Tibial nerve (tissue), 4 donors: ENCODE measurements around the gene CRKL. TPM values are rescaled to one million over a fixed set of nuclear protein-coding genes. Genes with fewer than 3 reads are reported as not detected.

Source experiments
- DNase-seq, 2 donors: peaks; one replicate each; pipeline ENCODE4 v3.0.0-alpha.2; 2019; ENCODE audit warnings: low spot score in 2 of 2
- H3K27ac ChIP-seq, 4 donors: fragments of 200-600 bp; sonication (generic) in 3 of 4; one replicate each; pipeline ENCODE4 v1.5.1; 2017 to 2019; ENCODE audit warnings: mild to moderate bottlenecking in 1 of 4
- H3K27me3 ChIP-seq, 2 donors: fragments of 200-600 bp; sonication (generic) in 1 of 2; one replicate each; pipeline versions ENCODE4 v1.5.1 to v1.6.0; 2017 to 2019
- H3K36me3 ChIP-seq, 3 donors: fragments of 200-600 bp; sonication (generic); one replicate each; pipeline ENCODE4 v1.5.1; 2018 to 2019
- H3K4me1 ChIP-seq, 4 donors: fragments of 200-600 bp; sonication (generic) in 3 of 4; one replicate each; pipeline ENCODE4 v1.5.1; 2017 to 2019
- H3K4me3 ChIP-seq, 4 donors: fragments of 200-600 bp; sonication (generic) in 3 of 4; one replicate each; pipeline ENCODE4 v1.5.1; 2017 to 2019; ENCODE audit warnings: mild to moderate bottlenecking in 1 of 4, moderate library complexity in 1 of 4
- H3K9me3 ChIP-seq, 4 donors: fragments of 200-600 bp; sonication (generic) in 3 of 4; one replicate each; pipeline ENCODE4 v1.5.1; 2017 to 2019
- CTCF ChIP-seq, 5 experiments: fragments of 200-600 bp in 3 of 5; fragments of 450-650 bp in 2 of 5; sonication (generic) in 3 of 5; IDR thresholded peaks; one replicate each; pipeline ENCODE4 v1.5.1; 2016 to 2019; ENCODE audit warnings: antibody characterized with exemption in 5 of 5, mild to moderate bottlenecking in 3 of 5, moderate library complexity in 2 of 5
- EP300 ChIP-seq, 2 donors: sonication (generic); formaldehyde crosslinking; IDR thresholded peaks; one replicate each; pipeline ENCODE4 v1.6.1; 2017; ENCODE audit warnings: antibody characterized with exemption in 2 of 2, mild to moderate bottlenecking in 1 of 2
- POLR2A ChIP-seq, 2 donors: fragments of 450-650 bp; IDR thresholded peaks; one replicate each; pipeline ENCODE4 v1.6.1; 2017; ENCODE audit warnings: antibody characterized with exemption in 2 of 2, mild to moderate bottlenecking in 2 of 2, moderate library complexity in 2 of 2
- WGBS, 2 donors: methylation state at CpG; one replicate each; pipeline ENCODE4 v1.1.5; 2018; 5-methylcytosine and 5-hydroxymethylcytosine counted together
- total RNA-seq, 4 donors: library from RNA; depleted of rRNA; stranded (reverse); fragments of >200 nt; gene quantifications; one replicate each; pipeline ENCODE4 v1.1.0, GENCODE V29; 2016

CRKL gene
- total RNA-seq, 4 donors from 2014 or later: 44.7 to 59.0 (median 51.5) TPM

- Histone ChIP-seq H3K4me1 (peaks cover 0 to 33% (median 17%) of the 10 kb centered on the region in 4 donors), H3K4me3 (no peak overlapping the region), H3K27me3 (no peaks in the 10 kb centered on the region), H3K27ac (no peak overlapping the region), H3K9me3 (no peaks in the 10 kb centered on the region), H3K36me3 (peaks cover 0 to 39% (median 0%) of the 10 kb centered on the region in 3 donors)
- no peak for DNase-seq
- 74 to 75% methylated on average over 7 of the region's 7 CpGs for WGBS, 2 donors
- TF ChIP-seq EP300 (IDR thresholded peaks at IDR 0.05): no peak
- no peak for TF ChIP-seq POLR2A (IDR thresholded peaks at IDR 0.05)
- no peak for TF ChIP-seq CTCF (IDR thresholded peaks at IDR 0.05)
Observed at GRCh38 chr22:20955548-20955947, 38.3 kb downstream of the CRKL start.

- peaks cover 0 to 30% (median 0%) of the 10 kb centered on the region in 3 donors for H3K36me3 ChIP-seq
- H3K27me3 ChIP-seq: no peaks in the 10 kb centered on the region
- no peak for DNase-seq
- peak overlapping the region; percentile 39 to 72 (median 64) for H3K4me3 ChIP-seq
- TF ChIP-seq POLR2A (IDR thresholded peaks at IDR 0.05) (no peak), EP300 (IDR thresholded peaks at IDR 0.05) (no peak), CTCF (IDR thresholded peaks at IDR 0.05) (no peak)
- H3K9me3 ChIP-seq: no peaks in the 10 kb centered on the region
- H3K4me1 ChIP-seq: peaks cover 0 to 33% (median 17%) of the 10 kb centered on the region in 4 donors
- H3K27ac ChIP-seq: peak overlapping the region in 2 of 4 donors; percentile 60 to 88
- WGBS, 2 donors: 48 to 62% methylated on average over 19 to 27 of the region's 27 CpGs
Observed at GRCh38 chr22:20956258-20957101, 39.3 kb downstream of the CRKL start.

- peak overlapping the region; percentile 39 to 72 (median 64) for H3K4me3 ChIP-seq
- WGBS, 2 donors: 1 to 2% methylated on average over 24 to 52 of the region's 59 CpGs
- DNase-seq: no peak
- H3K36me3 ChIP-seq: peaks cover 0 to 23% (median 0%) of the 10 kb centered on the region in 3 donors
- H3K4me1 ChIP-seq: peaks cover 0 to 33% (median 17%) of the 10 kb centered on the region in 4 donors
- no peak for TF ChIP-seq POLR2A (IDR thresholded peaks at IDR 0.05)
- no peak for TF ChIP-seq CTCF (IDR thresholded peaks at IDR 0.05)
- TF ChIP-seq EP300 (IDR thresholded peaks at IDR 0.05): no peak
- H3K27ac ChIP-seq: peak overlapping the region in 2 of 4 donors; percentile 60 to 88
- no peaks in the 10 kb centered on the region for H3K27me3 ChIP-seq
- no peaks in the 10 kb centered on the region for H3K9me3 ChIP-seq
Observed at GRCh38 chr22:20957102-20957682, 40.0 kb downstream of the CRKL start.

GRCh38 chr22:20957683-20958431 lies 40.6 kb downstream of the CRKL start:
- H3K27ac ChIP-seq: peak overlapping the region in 2 of 4 donors; percentile 60 to 88
- no peak for TF ChIP-seq CTCF (IDR thresholded peaks at IDR 0.05)
- no peak for TF ChIP-seq EP300 (IDR thresholded peaks at IDR 0.05)
- TF ChIP-seq POLR2A (IDR thresholded peaks at IDR 0.05): no peak
- H3K36me3 ChIP-seq: peaks cover 0 to 16% (median 0%) of the 10 kb centered on the region in 3 donors
- peak overlapping the region; percentile 39 to 72 (median 64) for H3K4me3 ChIP-seq
- H3K9me3 ChIP-seq: no peaks in the 10 kb centered on the region
- H3K4me1 ChIP-seq: peaks cover 0 to 28% (median 17%) of the 10 kb centered on the region in 4 donors
- WGBS, 2 donors: 5% methylated on average over 7 to 14 of the region's 32 CpGs
- no peak for DNase-seq
- H3K27me3 ChIP-seq: no peaks in the 10 kb centered on the region
